SK-N-SH (cell line): ENCODE results near the gene TMEM129. TPM values are rescaled to one million over a fixed set of nuclear protein-coding genes. Genes with fewer than 3 reads are reported as not detected.

ENCODE experiments used
- CTCF ChIA-PET: fragments of 300-600, 350-600 bp; formaldehyde crosslinking; extraction: SDS; loops from one replicate; lab custom pipeline; 2021; lab: Yijun Ruan, JAX
- POLR2A ChIA-PET: fragments of 350-600 bp; sonication (Branson Sonifier 250); formaldehyde crosslinking; extraction: SDS; loops from one replicate; lab custom pipeline; 2020; ENCODE audit warnings: antibody characterized with exemption, inconsistent platforms; lab: Yijun Ruan, JAX
- DNase-seq: peaks from one replicate; pipeline ENCODE4 v3.0.0; 2012
- H2AFZ ChIP-seq: fragments of 200-600 bp; sonication (generic); 2 replicates; pipeline ENCODE4 v1.8.1; 2016; ENCODE audit warnings: antibody characterized with exemption, mild to moderate bottlenecking, low read depth
- H3F3A ChIP-seq: fragments of 200-600 bp; sonication (generic); replicated peaks from 2 replicates; pipeline ENCODE3; 2016; ENCODE audit warnings: antibody characterized with exemption, mild to moderate bottlenecking; ENCODE audit not compliant: insufficient read depth
- H3K27ac ChIP-seq, 2 experiments: fragments of 200-500 bp in 1 of 2; fragments of 200-600 bp in 1 of 2; sonication (Bioruptor generic) in 1 of 2; sonication (generic), shearing (Covaris generic) in 1 of 2; 2 replicates each; pipeline versions ENCODE4 v1.5.1 to v1.6.1; 2014 to 2016; ENCODE audit warnings: low read depth in 2 of 2, inconsistent platforms in 1 of 2, low read length in 1 of 2, mild to moderate bottlenecking in 1 of 2, mixed read lengths in 1 of 2
- H3K27me3 ChIP-seq: fragments of 200-600 bp; sonication (generic), shearing (Covaris generic); 2 replicates; pipeline ENCODE4 v1.6.1; 2016; ENCODE audit warnings: mixed run types; ENCODE audit not compliant: insufficient read depth
- H3K36me3 ChIP-seq, 2 experiments: fragments of 200-500 bp in 1 of 2; fragments of 200-600 bp in 1 of 2; sonication (Bioruptor generic) in 1 of 2; sonication (generic) in 1 of 2; replicated peaks in 1 of 2; 2 replicates each; pipeline versions ENCODE3 to v1.5.1; 2014 to 2016; ENCODE audit warnings: low read length in 1 of 2, mild to moderate bottlenecking in 1 of 2; ENCODE audit not compliant: insufficient read depth in 2 of 2, control insufficient read depth in 1 of 2
- H3K4me1 ChIP-seq, 2 experiments: fragments of 200-500 bp in 1 of 2; fragments of 200-600 bp in 1 of 2; sonication (Bioruptor generic) in 1 of 2; sonication (generic), shearing (Covaris generic) in 1 of 2; 2 replicates each; pipeline versions ENCODE4 v1.5.1 to v1.6.1; 2014 to 2016; ENCODE audit warnings: low read depth in 1 of 2, low read length in 1 of 2, mixed run types in 1 of 2; ENCODE audit not compliant: insufficient read depth in 2 of 2, control insufficient read depth in 1 of 2
- H3K4me2 ChIP-seq: fragments of 200-600 bp; sonication (generic), shearing (Covaris generic); 2 replicates; pipeline ENCODE4 v1.6.1; 2017; ENCODE audit warnings: mixed run types
- H3K4me3 ChIP-seq, 2 experiments: fragments of 200-500 bp in 1 of 2; fragments of 200-600 bp in 1 of 2; sonication (Bioruptor generic) in 1 of 2; sonication (generic), shearing (Covaris generic) in 1 of 2; 2 replicates each; pipeline versions ENCODE4 v1.5.1 to v1.8.1; 2014 to 2016; ENCODE audit warnings: low read depth in 2 of 2, inconsistent platforms in 1 of 2, low read length in 1 of 2, mild to moderate bottlenecking in 1 of 2, mixed read lengths in 1 of 2, moderate library complexity in 1 of 2
- H3K79me2 ChIP-seq: fragments of 200-600 bp; sonication (generic); 2 replicates; pipeline ENCODE4 v1.8.1; 2017; ENCODE audit warnings: mild to moderate bottlenecking; ENCODE audit not compliant: insufficient read depth
- H3K9ac ChIP-seq: fragments of 200-600 bp; sonication (generic); 2 replicates; pipeline ENCODE4 v1.6.1; 2017; ENCODE audit warnings: mixed run types
- H3K9me2 ChIP-seq: fragments of 200-600 bp; sonication (generic); 2 replicates; pipeline ENCODE4 v1.6.1; 2017; ENCODE audit warnings: mixed run types
- H3K9me3 ChIP-seq: fragments of 200-600 bp; sonication (generic); 2 replicates; pipeline ENCODE4 v1.6.1; 2017; ENCODE audit warnings: mixed run types, mild to moderate bottlenecking, moderate library complexity
- H4K20me1 ChIP-seq: fragments of 200-600 bp; sonication (generic); 2 replicates; pipeline ENCODE4 v1.6.1; 2017; ENCODE audit warnings: mild to moderate bottlenecking, mixed run types; ENCODE audit not compliant: insufficient read depth
- EP300 ChIP-seq, 2 experiments: IDR thresholded peaks; 2 replicates each; pipeline versions ENCODE4 v1.4.0 to v1.6.1; 2012; ENCODE audit warnings: borderline replicate concordance in 1 of 2, low read depth in 1 of 2, low read length in 1 of 2
- FOSL2 ChIP-seq: IDR thresholded peaks from 2 replicates; pipeline ENCODE4 v1.4.0; 2012; ENCODE audit warnings: low read depth, mild to moderate bottlenecking, moderate library complexity, borderline replicate concordance
- FOXJ3 ChIP-seq: sonication (generic); formaldehyde crosslinking; IDR thresholded peaks from 2 replicates; pipeline ENCODE4 v1.5.1; 2020; ENCODE audit warnings: mild to moderate bottlenecking, missing genetic modification reagents
- FOXM1 ChIP-seq: IDR thresholded peaks from 2 replicates; pipeline ENCODE4 v1.4.0; 2012; ENCODE audit warnings: low read depth, mild to moderate bottlenecking
- GABPA ChIP-seq: IDR thresholded peaks from 2 replicates; pipeline ENCODE4 v1.4.0; 2012; ENCODE audit warnings: low read depth, mild to moderate bottlenecking
- JUND ChIP-seq: IDR thresholded peaks from 2 replicates; pipeline ENCODE4 v1.4.0; 2012
- NFIC ChIP-seq: IDR thresholded peaks from 2 replicates; pipeline ENCODE4 v1.4.0; 2012; ENCODE audit warnings: borderline replicate concordance
- NRF1 ChIP-seq: IDR thresholded peaks from 2 replicates; pipeline ENCODE4 v1.6.1; 2012; ENCODE audit warnings: low read depth, mild to moderate bottlenecking, low read length
- RAD21 ChIP-seq: IDR thresholded peaks from 2 replicates; pipeline ENCODE4 v1.6.1; 2012; ENCODE audit warnings: mild to moderate bottlenecking, low read length
- SIN3A ChIP-seq: IDR thresholded peaks from 2 replicates; pipeline ENCODE4 v1.6.1; 2012; ENCODE audit warnings: low read depth, mild to moderate bottlenecking, low read length, moderate library complexity, borderline replicate concordance
- TCF12 ChIP-seq: IDR thresholded peaks from 2 replicates; pipeline ENCODE4 v1.4.0; 2012
- TEAD4 ChIP-seq: IDR thresholded peaks from 2 replicates; pipeline ENCODE4 v1.4.0; 2012; ENCODE audit warnings: mild to moderate bottlenecking, borderline replicate concordance; ENCODE audit not compliant: insufficient read depth
- YY1 ChIP-seq: IDR thresholded peaks from 2 replicates; pipeline ENCODE4 v1.4.0; 2012; ENCODE audit warnings: low read depth, mild to moderate bottlenecking
- WGBS: methylation state at CpG from one replicate; pipeline ENCODE4 v1.1.6; 2017; ENCODE audit warnings: low lambda C conversion rate; 5-methylcytosine and 5-hydroxymethylcytosine counted together
- polyA plus RNA-seq, 3 experiments: library from polyadenylated mRNA; depleted of rRNA; stranded (reverse); fragments of >200 nt; gene quantifications; 2 replicates each; pipeline ENCODE4 v1.2.3, GENCODE V29; 2012
- TF ChIP-seq, protein P1 (sequence below): fragments of 200-600 bp; sonication (generic); IDR thresholded peaks from 2 replicates; pipeline ENCODE4 v1.6.1; 2017; ENCODE audit warnings: antibody characterized with exemption, mild to moderate bottlenecking, moderate library complexity
- TF ChIP-seq, protein P2 (sequence below): IDR thresholded peaks from 2 replicates; pipeline ENCODE4; 2012
- TF ChIP-seq, protein P3 (sequence below): IDR thresholded peaks from 2 replicates; pipeline ENCODE4 v1.4.0; 2012; ENCODE audit warnings: low read depth
- TF ChIP-seq, protein P4 (sequence below): IDR thresholded peaks from 2 replicates; pipeline ENCODE4 v1.4.0; 2012; ENCODE audit warnings: low read depth, borderline replicate concordance
- TF ChIP-seq, protein P5 (sequence below): fragments of 150-350 bp; IDR thresholded peaks from 2 replicates; pipeline ENCODE4 v1.6.1; 2017; ENCODE audit warnings: antibody characterized with exemption, low read length, low read depth, borderline replicate concordance

Gene TMEM129
- polyA plus RNA-seq, 1 of the 3 experiments (the other 2 are of a cell fraction), result 36.5 TPM

DNA sequence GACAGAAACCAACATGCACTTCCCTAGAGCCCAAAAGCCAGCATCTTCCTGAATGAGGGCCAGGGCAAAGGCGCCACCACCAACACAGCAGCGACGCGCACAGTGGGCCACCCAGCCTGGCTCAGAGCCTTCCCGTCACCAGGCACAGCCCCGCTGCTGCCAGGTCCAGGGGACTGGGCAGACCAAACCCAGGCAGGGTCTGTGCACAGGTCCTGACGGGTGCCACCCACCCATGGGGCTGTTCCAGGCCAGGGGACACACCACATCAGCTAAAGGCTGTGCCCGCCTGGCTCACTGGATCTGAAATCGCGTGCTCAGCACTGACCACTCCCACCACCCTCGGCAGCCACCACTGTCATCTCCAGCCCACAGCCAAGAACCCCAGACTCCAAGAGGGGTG is 50.8 kb downstream of the TMEM129 start:
- CTCF ChIA-PET, result interaction anchor here (1.6 kb wide), 1 partner anchor 23 kb away, joined by 4 read pairs; no protein-coding TSS in a partner anchor

DNA sequence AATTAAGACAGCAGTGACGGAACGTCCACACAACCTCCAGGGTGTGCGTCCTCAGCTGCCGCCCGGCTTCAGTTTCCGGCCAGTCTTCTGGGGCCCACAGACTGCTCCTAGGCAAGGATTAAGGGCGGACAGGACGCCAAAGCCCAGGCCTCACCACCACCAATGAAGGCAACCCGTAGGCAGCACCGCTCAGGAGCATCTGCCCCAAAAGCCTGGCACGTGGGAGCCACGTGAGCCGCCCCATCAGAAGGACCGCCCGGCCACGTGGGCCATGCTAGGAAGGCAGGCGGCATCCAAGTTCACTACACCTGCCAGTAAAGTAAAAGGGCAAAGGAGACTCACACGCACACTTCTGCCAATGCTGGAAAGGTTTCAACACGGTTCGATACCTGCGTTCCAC is 51.3 kb downstream of the TMEM129 start:
- H3K79me2 ChIP-seq, result no peaks in the 10 kb centered on the region
- ChIA-PET POLR2A (no interaction called here), CTCF (interaction anchor here (1.6 kb wide), 1 partner anchor 23 kb away, joined by 4 read pairs; no protein-coding TSS in a partner anchor)
- H3K9me3 ChIP-seq, result no peaks in the 10 kb centered on the region
- H3K4me3 ChIP-seq, result no peak overlapping the region
- H3K4me1 ChIP-seq, result peaks cover 0 to 2% of the 10 kb centered on the region in 2 experiments; a peak in 1 of 4 replicates
- H4K20me1 ChIP-seq, result no peaks in the 10 kb centered on the region
- H3K9me2 ChIP-seq, result no peaks in the 10 kb centered on the region
- H3F3A ChIP-seq, result no peaks in the 10 kb centered on the region
- no peak overlapping the region for H3K4me2 ChIP-seq
- no peaks in the 10 kb centered on the region for H3K36me3 ChIP-seq
- H2AFZ ChIP-seq, result no peak overlapping the region
- H3K9ac ChIP-seq, result no peak overlapping the region
- H3K27me3 ChIP-seq, result no peaks in the 10 kb centered on the region
- TF ChIP-seq SIN3A, result no peak
- TF ChIP-seq, protein P1, sequence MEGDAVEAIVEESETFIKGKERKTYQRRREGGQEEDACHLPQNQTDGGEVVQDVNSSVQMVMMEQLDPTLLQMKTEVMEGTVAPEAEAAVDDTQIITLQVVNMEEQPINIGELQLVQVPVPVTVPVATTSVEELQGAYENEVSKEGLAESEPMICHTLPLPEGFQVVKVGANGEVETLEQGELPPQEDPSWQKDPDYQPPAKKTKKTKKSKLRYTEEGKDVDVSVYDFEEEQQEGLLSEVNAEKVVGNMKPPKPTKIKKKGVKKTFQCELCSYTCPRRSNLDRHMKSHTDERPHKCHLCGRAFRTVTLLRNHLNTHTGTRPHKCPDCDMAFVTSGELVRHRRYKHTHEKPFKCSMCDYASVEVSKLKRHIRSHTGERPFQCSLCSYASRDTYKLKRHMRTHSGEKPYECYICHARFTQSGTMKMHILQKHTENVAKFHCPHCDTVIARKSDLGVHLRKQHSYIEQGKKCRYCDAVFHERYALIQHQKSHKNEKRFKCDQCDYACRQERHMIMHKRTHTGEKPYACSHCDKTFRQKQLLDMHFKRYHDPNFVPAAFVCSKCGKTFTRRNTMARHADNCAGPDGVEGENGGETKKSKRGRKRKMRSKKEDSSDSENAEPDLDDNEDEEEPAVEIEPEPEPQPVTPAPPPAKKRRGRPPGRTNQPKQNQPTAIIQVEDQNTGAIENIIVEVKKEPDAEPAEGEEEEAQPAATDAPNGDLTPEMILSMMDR, result no peak
- TF ChIP-seq, protein P2, sequence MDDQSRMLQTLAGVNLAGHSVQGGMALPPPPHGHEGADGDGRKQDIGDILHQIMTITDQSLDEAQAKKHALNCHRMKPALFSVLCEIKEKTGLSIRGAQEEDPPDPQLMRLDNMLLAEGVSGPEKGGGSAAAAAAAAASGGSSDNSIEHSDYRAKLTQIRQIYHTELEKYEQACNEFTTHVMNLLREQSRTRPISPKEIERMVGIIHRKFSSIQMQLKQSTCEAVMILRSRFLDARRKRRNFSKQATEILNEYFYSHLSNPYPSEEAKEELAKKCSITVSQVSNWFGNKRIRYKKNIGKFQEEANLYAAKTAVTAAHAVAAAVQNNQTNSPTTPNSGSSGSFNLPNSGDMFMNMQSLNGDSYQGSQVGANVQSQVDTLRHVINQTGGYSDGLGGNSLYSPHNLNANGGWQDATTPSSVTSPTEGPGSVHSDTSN, result no peak
- no peak for TF ChIP-seq RAD21
- no peak for TF ChIP-seq NFIC
- no peak for TF ChIP-seq FOXJ3 (CRISPR knock-in tag)
- TF ChIP-seq FOSL2, result no peak
- no peak for TF ChIP-seq YY1
- TF ChIP-seq NRF1, result no peak
- TF ChIP-seq, protein P3, sequence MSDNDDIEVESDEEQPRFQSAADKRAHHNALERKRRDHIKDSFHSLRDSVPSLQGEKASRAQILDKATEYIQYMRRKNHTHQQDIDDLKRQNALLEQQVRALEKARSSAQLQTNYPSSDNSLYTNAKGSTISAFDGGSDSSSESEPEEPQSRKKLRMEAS, result no peak
- no peak for TF ChIP-seq EP300 (IDR thresholded peaks at IDR 0.05; ENCODE audit: borderline replicate concordance in 1 of 2, low read depth in 1 of 2, low read length in 1 of 2)
- TF ChIP-seq, protein P4, sequence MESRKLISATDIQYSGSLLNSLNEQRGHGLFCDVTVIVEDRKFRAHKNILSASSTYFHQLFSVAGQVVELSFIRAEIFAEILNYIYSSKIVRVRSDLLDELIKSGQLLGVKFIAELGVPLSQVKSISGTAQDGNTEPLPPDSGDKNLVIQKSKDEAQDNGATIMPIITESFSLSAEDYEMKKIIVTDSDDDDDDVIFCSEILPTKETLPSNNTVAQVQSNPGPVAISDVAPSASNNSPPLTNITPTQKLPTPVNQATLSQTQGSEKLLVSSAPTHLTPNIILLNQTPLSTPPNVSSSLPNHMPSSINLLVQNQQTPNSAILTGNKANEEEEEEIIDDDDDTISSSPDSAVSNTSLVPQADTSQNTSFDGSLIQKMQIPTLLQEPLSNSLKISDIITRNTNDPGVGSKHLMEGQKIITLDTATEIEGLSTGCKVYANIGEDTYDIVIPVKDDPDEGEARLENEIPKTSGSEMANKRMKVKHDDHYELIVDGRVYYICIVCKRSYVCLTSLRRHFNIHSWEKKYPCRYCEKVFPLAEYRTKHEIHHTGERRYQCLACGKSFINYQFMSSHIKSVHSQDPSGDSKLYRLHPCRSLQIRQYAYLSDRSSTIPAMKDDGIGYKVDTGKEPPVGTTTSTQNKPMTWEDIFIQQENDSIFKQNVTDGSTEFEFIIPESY, result no peak
- TF ChIP-seq, protein P5, sequence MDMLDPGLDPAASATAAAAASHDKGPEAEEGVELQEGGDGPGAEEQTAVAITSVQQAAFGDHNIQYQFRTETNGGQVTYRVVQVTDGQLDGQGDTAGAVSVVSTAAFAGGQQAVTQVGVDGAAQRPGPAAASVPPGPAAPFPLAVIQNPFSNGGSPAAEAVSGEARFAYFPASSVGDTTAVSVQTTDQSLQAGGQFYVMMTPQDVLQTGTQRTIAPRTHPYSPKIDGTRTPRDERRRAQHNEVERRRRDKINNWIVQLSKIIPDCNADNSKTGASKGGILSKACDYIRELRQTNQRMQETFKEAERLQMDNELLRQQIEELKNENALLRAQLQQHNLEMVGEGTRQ, result no peak
- TF ChIP-seq TCF12, result no peak
- no peak for TF ChIP-seq FOXM1
- no peak for TF ChIP-seq GABPA
- TF ChIP-seq TEAD4, result no peak
- no peak for TF ChIP-seq JUND
- 92% methylated on average over 17 of the region's 21 CpGs for WGBS
- no peak overlapping the region for H3K27ac ChIP-seq
- no peak for DNase-seq

More for the DNA sequence above, 50.8 kb downstream of the TMEM129 start:
- H2AFZ ChIP-seq, result no peak overlapping the region
- H3K79me2 ChIP-seq, result no peaks in the 10 kb centered on the region
- WGBS, result 100% methylated on average over 1 of the region's 11 CpGs
- DNase-seq, result no peak
- H3F3A ChIP-seq, result no peaks in the 10 kb centered on the region
- H3K9me2 ChIP-seq, result no peaks in the 10 kb centered on the region
- no peaks in the 10 kb centered on the region for H3K9me3 ChIP-seq
- no peaks in the 10 kb centered on the region for H4K20me1 ChIP-seq
- H3K9ac ChIP-seq, result no peak overlapping the region
- TF ChIP-seq, protein P5, result no peak
- no peak for TF ChIP-seq FOSL2
- H3K4me3 ChIP-seq, result no peak overlapping the region
- no peak overlapping the region for H3K4me2 ChIP-seq
- H3K4me1 ChIP-seq, result peaks cover 0 to 2% of the 10 kb centered on the region in 2 experiments; a peak in 1 of 4 replicates
- POLR2A ChIA-PET, result no interaction called here
- no peaks in the 10 kb centered on the region for H3K27me3 ChIP-seq
- no peaks in the 10 kb centered on the region for H3K36me3 ChIP-seq
- no peak overlapping the region for H3K27ac ChIP-seq
